ENCODE results near the gene ANKRD50.

ANKRD50 gene

GRCh38 chr4:124640022-124640730 lies 72.4 kb downstream of the ANKRD50 start:
- peak; percentile 44 for FAIRE-seq
- DNase-seq (ENCODE audit: insufficient read length, low spot score) = peak; percentile 12

GRCh38 chr4:124637321-124637720 lies 75.2 kb downstream of the ANKRD50 start:
- no peak for FAIRE-seq
- no peak for DNase-seq (ENCODE audit: insufficient read length, low spot score)

DNA sequence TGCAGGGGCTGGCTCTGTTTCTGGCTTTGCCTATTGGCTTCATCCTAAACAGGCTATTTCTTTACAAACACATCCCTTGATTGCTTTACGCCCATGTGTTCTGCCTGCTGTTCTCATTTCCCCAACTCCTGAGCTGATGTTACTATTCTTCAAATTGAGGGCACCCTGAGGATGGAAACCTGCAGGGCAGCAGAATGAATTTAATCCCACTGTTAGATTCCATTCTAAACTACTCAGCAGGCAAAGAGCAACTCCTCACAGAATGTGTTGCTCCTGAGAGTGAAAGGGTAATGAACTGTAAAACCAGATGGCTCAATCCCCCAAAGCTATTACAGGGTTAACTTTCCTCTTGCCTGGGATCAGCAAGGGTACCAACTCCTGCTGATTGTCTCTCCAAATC lies 75.7 kb downstream of the ANKRD50 start:
- no peak for DNase-seq (ENCODE audit: insufficient read length, low spot score)
- FAIRE-seq = no peak

DNA sequence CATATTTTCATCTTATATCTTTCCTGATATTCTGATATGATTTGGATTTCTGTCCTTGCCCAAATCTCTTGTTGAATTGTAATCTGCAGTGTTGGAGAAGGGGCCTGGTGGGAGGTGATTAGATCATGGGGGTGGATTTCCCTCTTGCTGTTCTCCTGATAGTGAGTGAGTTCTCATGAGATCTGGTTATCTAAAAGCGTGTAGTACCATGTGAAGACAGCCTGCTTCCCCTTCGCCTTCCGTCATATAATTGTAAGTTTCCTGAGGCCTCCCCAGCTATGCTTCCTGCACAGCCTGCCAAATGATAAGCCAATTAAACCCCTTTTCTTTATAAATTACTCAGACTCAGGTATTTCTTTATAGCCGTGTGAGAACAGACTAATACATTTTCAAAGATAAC lies 77.2 kb downstream of the ANKRD50 start:
- FAIRE-seq (no peak), DNase-seq (ENCODE audit: insufficient read length, low spot score) (no peak)

GRCh38 chr4:124633285-124633941 lies 79.1 kb downstream of the ANKRD50 start:
- no peak for FAIRE-seq
- DNase-seq (ENCODE audit: insufficient read length, low spot score) = no peak

GRCh38 chr4:124632439-124632838 lies 80.1 kb downstream of the ANKRD50 start:
- FAIRE-seq = no peak
- DNase-seq (ENCODE audit: insufficient read length, low spot score) = no peak

- peak; percentile 48 for DNase-seq (ENCODE audit: insufficient read length, low spot score)
- FAIRE-seq = no peak
Observed at GRCh38 chr4:124631760-124632159, 80.8 kb downstream of the ANKRD50 start.

DNA sequence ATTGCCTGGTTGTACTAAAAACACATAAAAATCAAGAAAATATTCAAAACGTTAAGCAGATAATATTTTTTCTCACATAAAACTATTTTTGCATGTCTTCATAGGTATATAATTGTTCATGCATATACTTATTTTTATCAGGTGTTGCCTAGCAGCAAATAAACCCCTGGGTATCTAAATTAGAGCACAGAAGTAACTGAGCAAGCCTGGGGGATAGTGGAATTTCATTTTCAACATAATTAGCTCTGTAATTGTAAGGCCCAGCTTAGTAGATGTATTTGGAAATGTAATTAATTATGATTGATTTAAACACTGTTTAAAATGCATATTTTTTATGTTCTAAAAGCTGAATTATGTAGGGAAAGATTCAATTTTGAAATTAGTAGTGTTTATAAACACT lies 82.9 kb downstream of the ANKRD50 start:
- no peak for FAIRE-seq
- no peak for DNase-seq (ENCODE audit: insufficient read length, low spot score)

All from HTR-8/SVneo (cell line).